Stimulated activated CD4-positive, alpha-beta T cell treated with anti-CD3 and anti-CD28 coated beads, Interleukin-1b, Interleukin-23, amount 100 ng/mL, for 4 hours (primary cell): ENCODE measurements around the gene TBC1D19.

Experiments
- DNase-seq, 2 donors: peaks; one replicate each; pipeline ENCODE4 v3.0.0-alpha.2; 2020; ENCODE audit warnings: low read depth in 2 of 2

The TBC1D19 gene

DNA sequence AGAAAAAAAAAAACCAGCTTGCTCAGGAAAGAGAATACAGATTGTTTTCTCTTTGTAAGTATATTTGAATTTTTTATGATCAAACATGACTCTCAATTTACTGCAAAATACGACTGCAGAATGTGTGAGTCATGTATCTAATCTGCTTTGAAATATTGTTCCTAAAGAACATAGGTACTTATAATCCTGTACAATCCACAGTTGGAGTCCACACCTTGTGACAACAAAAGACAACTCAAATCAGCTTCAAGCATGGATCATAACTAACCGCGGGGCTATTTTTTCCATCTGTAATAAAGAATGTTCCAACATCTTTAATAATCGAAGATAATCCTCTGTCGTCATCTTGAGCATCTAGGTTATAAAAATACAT is 198.9 kb downstream of the TBC1D19 start:
- no peak for DNase-seq

DNA sequence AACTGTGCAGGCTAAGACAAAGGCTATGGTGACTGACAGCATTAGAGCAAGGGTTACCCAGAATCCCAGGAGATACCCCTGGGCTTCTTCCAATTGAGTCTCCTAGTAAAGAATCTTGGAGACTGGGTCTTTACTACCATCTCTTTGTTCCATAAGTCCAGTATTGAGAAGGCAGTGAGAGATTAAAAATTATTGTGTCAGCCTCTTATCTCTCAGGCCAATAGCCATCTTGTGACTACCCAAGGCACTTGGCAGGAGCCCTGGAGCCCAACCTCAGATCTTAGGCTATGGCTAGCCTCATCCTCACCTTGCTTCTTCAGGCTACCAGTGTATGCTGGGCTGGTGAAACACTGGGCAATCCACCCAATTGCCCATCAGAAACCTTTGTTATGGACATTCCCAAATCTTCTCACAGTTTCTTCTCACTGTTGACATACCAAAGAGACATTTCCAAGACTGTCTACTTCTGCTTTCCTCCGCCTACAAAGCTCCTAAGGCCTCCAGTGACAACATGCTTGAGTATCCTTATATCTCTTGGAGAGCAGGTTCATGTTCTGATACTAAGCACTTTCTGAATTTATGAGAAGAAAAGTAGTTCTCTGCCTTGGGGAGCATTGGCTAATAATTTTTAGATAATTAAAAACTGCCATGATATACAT is 200.5 kb downstream of the TBC1D19 start:
- no peak for DNase-seq

DNA sequence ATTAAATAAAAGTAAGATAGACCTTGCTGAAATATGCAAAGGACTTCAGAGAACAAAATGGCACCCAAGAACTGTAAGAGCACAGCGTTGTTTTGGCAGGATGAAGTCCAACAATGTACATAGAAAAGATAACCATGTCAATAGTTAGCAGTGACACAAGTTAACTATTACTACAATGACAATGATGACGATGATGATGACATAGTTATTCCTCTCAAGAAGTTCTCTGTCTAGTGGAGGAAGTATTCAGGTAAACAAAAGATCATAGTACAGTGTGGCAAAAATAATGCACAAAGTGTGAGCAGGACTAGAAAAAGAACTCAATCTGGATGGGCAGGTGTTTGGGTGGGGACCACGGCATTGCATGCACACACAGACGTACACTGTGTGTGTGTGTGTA is 201.4 kb downstream of the TBC1D19 start:
- no peak for DNase-seq

DNA sequence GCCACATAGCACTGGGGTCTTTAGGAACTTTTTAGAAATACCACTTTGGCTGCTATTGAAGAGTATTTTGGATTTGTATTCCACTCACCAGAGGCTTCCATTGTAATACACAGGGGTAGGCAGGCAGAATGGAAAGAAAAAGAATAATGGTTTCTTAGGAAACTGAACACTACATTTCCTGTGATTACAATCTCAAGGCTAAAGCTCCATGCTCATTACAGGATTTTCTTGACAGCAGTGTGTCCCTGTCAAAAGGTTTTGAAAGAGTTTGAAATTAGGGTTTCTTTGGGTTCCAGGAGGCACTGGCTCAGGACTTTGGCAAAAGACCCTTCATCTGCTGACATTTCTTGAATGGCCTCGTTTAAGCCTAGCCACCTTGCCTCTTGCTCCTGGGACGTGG is 201.9 kb downstream of the TBC1D19 start:
- no peak for DNase-seq

DNA sequence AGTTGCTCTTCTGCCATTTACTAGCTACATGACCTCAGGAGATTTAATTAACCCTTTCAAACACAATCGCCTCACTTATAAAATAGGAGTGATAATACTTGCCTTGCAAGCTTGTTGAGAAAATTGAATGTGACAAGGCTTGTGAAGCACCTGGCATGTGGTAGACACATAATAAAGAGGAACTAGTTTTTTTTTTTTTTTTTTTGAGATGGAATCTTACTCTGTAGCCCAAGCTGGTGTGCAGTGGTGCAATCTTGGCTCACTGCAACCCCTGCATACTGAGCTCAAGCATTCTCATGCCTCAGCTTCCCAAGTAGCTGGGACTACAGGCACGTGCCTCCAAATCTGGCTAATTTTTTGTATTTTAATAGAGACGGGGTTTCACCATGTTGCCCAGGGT is 203.0 kb downstream of the TBC1D19 start:
- DNase-seq, result no peak

GRCh38 chr4:26787461-26788340 is 203.8 kb downstream of the TBC1D19 start:
- peak; percentile 6 to 19 for DNase-seq

GRCh38 chr4:26788341-26788733 is 204.5 kb downstream of the TBC1D19 start:
- no peak for DNase-seq

DNA sequence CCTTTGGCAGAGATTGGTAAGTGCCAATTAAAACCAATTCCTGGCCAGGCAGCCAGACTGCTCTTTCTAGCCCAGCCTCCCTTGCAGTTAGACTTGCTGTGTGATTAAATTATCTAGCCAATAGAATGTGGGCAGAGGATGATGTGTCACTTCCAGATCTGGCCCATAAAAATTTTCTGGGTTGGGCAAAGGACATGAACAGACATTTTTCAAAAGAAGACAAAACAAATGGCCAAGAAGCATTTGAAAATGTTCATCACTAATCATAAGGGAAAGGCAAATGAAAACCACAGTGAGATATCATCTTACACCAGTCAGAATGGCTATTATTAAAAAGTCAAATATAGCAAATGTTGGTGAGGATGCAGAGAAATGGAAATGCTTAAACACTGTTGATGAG is 205.3 kb downstream of the TBC1D19 start:
- DNase-seq, result no peak

GRCh38 chr4:26791346-26791745 is 207.5 kb downstream of the TBC1D19 start:
- DNase-seq, result no peak

- DNase-seq, result no peak
These were observed 208.8 kb downstream of the TBC1D19 start for GRCh38 chr4:26792639-26793038.

- DNase-seq, result no peak
These were observed 209.9 kb downstream of the TBC1D19 start for GRCh38 chr4:26793735-26794134.

DNA sequence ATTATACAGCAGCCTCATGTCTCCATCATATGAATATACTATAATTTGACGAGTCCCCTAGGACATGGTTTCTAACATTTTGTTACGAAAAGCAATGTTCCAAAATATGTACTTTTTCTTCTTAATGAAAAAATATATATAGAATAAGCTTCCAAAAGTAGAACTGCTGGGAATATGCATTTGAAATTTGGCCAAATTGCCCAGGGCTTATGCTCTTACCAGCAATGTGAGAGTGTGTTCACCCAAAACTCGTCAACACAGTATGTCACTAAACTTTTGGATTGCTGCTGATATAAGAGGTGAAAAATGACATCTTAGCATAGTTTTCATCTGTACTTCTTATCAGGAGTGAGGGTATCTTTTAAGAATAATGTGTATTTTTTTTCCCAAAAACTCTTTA is 212.2 kb downstream of the TBC1D19 start:
- no peak for DNase-seq

DNA sequence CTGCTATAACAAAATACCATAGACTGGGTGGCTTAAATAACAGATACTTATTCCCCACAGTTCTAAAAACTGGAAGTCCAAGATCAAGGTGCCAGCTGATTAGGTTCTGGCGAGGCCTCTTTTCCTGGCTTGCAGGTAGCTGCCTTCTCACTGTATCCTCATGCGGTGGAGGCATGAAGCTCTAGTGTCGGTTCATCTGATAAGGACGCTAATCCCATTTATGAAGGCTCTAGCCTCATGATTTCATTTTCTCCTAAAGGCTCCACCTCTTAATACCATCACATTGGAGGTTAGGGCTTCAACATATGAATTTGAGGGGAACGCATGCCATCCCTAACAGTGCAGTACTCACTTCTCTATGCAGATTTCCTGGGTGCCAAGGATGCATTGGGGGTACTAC is 218.9 kb downstream of the TBC1D19 start:
- no peak for DNase-seq

- DNase-seq, result no peak
These were observed 219.5 kb downstream of the TBC1D19 start for GRCh38 chr4:26803211-26803861.

GRCh38 chr4:26804451-26804850 is 220.6 kb downstream of the TBC1D19 start:
- DNase-seq, result no peak

DNA sequence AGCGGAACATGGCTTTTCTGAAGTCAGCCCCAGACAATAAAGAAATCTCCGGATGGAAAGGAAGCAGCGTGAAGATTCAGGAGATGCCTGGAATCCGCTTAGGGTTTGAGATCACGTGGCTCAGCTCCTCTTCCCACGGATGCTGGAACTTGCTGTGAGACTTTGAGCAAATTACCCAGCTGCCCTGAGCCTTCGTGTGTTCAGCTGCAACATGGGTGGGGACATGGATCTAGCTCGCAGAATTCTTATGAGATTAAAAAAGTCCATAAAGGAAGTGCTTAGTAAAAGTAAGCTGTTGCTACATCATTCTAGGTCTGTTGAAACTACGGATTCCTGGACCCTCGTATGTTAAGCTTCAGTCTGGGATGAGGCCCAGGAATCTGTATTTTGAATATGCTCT is 221.0 kb downstream of the TBC1D19 start:
- DNase-seq, result no peak
